K562 (cell line): ENCODE data around the gene SLC16A6. TPM values are rescaled to one million over a fixed set of nuclear protein-coding genes. Genes with fewer than 3 reads are reported as not detected.

Experiments
- ATAC-seq: fragments of 200-7000 bp; cut with Tn5 transposase; 3 replicates; pipeline ENCODE4 v1.9.1; 2020; ENCODE audit warnings: moderate library complexity
- BruUV-seq: library from RNA; stranded (reverse); fragments of 400-500 nt; replicated peaks from 2 replicates; lab custom pipeline; 2021; lab: Mats Ljungman, UMichigan
- CTCF ChIA-PET: fragments of 300-600 bp; formaldehyde crosslinking; extraction: SDS; loops from one replicate; lab custom pipeline; 2021; ENCODE audit warnings: low intra/inter-chr PET ratio; lab: Yijun Ruan, JAX
- POLR2A ChIA-PET: fragments of 300-600, 350-650 bp; sonication (Branson Sonifier 250); formaldehyde crosslinking; extraction: SDS; loops from one replicate; lab custom pipeline; 2021; ENCODE audit warnings: antibody characterized with exemption, inconsistent platforms; lab: Yijun Ruan, JAX
- DNase-seq, 4 experiments: peaks; one replicate each; pipeline versions ENCODE4 v3.0.0 to v3.0.0-alpha.2; 2011 to 2018; ENCODE audit warnings: low spot score in 3 of 4, mixed read lengths in 3 of 4; ENCODE audit errors: extremely low read depth in 1 of 4
- FAIRE-seq: peaks from 2 replicates; lab custom pipeline; 2011; peaks lifted over from hg19 to GRCh38; lab: Jason Lieb, UNC
- H2AFZ ChIP-seq: 2 replicates; pipeline ENCODE4 v1.6.0; 2011; ENCODE audit warnings: low read depth, low read length, control low read depth, inconsistent platforms
- H3K27ac ChIP-seq: fragments of 200-600 bp; 3 replicates; pipeline ENCODE4 v1.8.0; 2011; ENCODE audit warnings: low read depth, mild to moderate bottlenecking, control low read depth, inconsistent platforms, low read length, moderate library complexity, mixed read lengths; ENCODE audit errors: extremely low read depth
- H3K27me3 ChIP-seq, 2 experiments: fragments of 300-600 bp in 1 of 2; 2 replicates in 1 of 2; 3 replicates in 1 of 2; pipeline versions ENCODE4 v1.6.0 to v1.8.0; 2011; ENCODE audit warnings: inconsistent platforms in 2 of 2, low read length in 2 of 2, mild to moderate bottlenecking in 1 of 2, mixed read lengths in 1 of 2, moderate library complexity in 1 of 2; ENCODE audit not compliant: control insufficient read depth in 2 of 2, insufficient read depth in 2 of 2
- H3K36me3 ChIP-seq: fragments of 300-600 bp; 3 replicates; pipeline ENCODE4 v1.8.0; 2011; ENCODE audit warnings: mild to moderate bottlenecking, low read length, inconsistent platforms; ENCODE audit not compliant: control insufficient read depth, insufficient read depth
- H3K4me1 ChIP-seq, 2 experiments: fragments of 200-600 bp in 1 of 2; replicated peaks in 1 of 2; 2 replicates in 1 of 2; 3 replicates in 1 of 2; pipeline versions ENCODE4 v1.5.1 to v1.8.0; 2011; ENCODE audit warnings: inconsistent platforms in 2 of 2, low read length in 2 of 2, mild to moderate bottlenecking in 1 of 2, mixed read lengths in 1 of 2, moderate library complexity in 1 of 2; ENCODE audit not compliant: control insufficient read depth in 2 of 2, insufficient read depth in 2 of 2
- H3K4me2 ChIP-seq: 2 replicates; pipeline ENCODE4 v1.6.1; 2011; ENCODE audit warnings: low read length, control low read depth, inconsistent platforms, mixed read lengths; ENCODE audit not compliant: insufficient read depth
- H3K4me3 ChIP-seq: fragments of 200-600 bp; sonication (generic), shearing (Covaris generic); 2 replicates; pipeline ENCODE4 v1.5.1; 2016; ENCODE audit warnings: control low read depth, inconsistent platforms
- H3K79me2 ChIP-seq: fragments of 200-600 bp; 3 replicates; pipeline ENCODE4 v1.8.0; 2011; ENCODE audit warnings: low read length, inconsistent platforms; ENCODE audit not compliant: control insufficient read depth, insufficient read depth
- H3K9ac ChIP-seq, 2 experiments: 2 replicates each; pipeline versions ENCODE4 v1.6.0 to v1.6.1; 2011; ENCODE audit warnings: low read depth in 2 of 2, low read length in 2 of 2, control low read depth in 1 of 2, inconsistent platforms in 1 of 2, mild to moderate bottlenecking in 1 of 2, mixed read lengths in 1 of 2; ENCODE audit not compliant: insufficient read depth in 1 of 2
- H3K9me1 ChIP-seq: one replicate; pipeline ENCODE4 v1.6.0; 2011; ENCODE audit warnings: inconsistent platforms, mild to moderate bottlenecking, low read length, moderate library complexity; ENCODE audit not compliant: control insufficient read depth, insufficient read depth
- H3K9me3 ChIP-seq: replicated peaks from 2 replicates; pipeline ENCODE4 v1.5.1; 2011; ENCODE audit warnings: low read depth, low read length, inconsistent platforms; ENCODE audit not compliant: control insufficient read depth, insufficient read depth
- H4K20me1 ChIP-seq: replicated peaks from 2 replicates; pipeline ENCODE4 v1.6.1; 2011; ENCODE audit warnings: low read length, inconsistent platforms, mixed read lengths; ENCODE audit not compliant: control insufficient read depth, insufficient read depth
- COPS2 ChIP-seq: fragments of 450-650 bp; conservative IDR thresholded peaks from 2 replicates; pipeline ENCODE4 v1.6.1; 2016; ENCODE audit warnings: mild to moderate bottlenecking, moderate library complexity
- IFI16 ChIP-seq: fragments of 250-450 bp; sonication (Bioruptor Pico); IDR thresholded peaks from 2 replicates; pipeline ENCODE4 v2.1.2; 2022; ENCODE audit warnings: mild to moderate bottlenecking, inconsistent platforms
- KAT2B ChIP-seq: IDR thresholded peaks from one replicate; pipeline ENCODE4 v1.6.1; 2012; ENCODE audit warnings: low read depth, mild to moderate bottlenecking, control low read depth, inconsistent platforms, low read length, moderate library complexity
- RB1 ChIP-seq: fragments of 450-650 bp; IDR thresholded peaks from 2 replicates; pipeline ENCODE4 v1.6.1; 2017; ENCODE audit warnings: low read depth, mild to moderate bottlenecking
- SMAD4 ChIP-seq: fragments of 250-450 bp; sonication (Bioruptor Pico); conservative IDR thresholded peaks from 2 replicates; pipeline ENCODE4 v1.8.0; 2021; ENCODE audit warnings: inconsistent platforms, mild to moderate bottlenecking, moderate library complexity
- TEAD1 ChIP-seq, 2 experiments: fragments of 450-650 bp in 1 of 2; sonication (generic) in 1 of 2; formaldehyde crosslinking; IDR thresholded peaks; 2 replicates each; pipeline versions ENCODE4 v1.4.0 to v1.8.0; 2020 to 2022; ENCODE audit warnings: mild to moderate bottlenecking in 2 of 2, missing genetic modification reagents in 1 of 2
- ZNF232 ChIP-seq: sonication (generic); formaldehyde crosslinking; IDR thresholded peaks from 2 replicates; pipeline ENCODE4 v1.8.0; 2022; ENCODE audit warnings: mild to moderate bottlenecking, missing genetic modification reagents
- ZNF354B ChIP-seq: fragments of 250-450 bp; sonication (Bioruptor Pico); IDR thresholded peaks from 2 replicates; pipeline ENCODE4 v1.4.0; 2020
- ZNF444 ChIP-seq: fragments of 250-450 bp; sonication (Bioruptor Pico); IDR thresholded peaks from 2 replicates; pipeline ENCODE4 v1.4.0; 2020; ENCODE audit warnings: mild to moderate bottlenecking, moderate library complexity
- WGBS: fragments of 100-300 bp; shearing (Covaris generic); methylation state at CpG from one replicate; pipeline ENCODE4 v1.1.6; 2016; ENCODE audit warnings: low coverage, mixed read lengths; ENCODE audit not compliant: insufficient coverage; ENCODE audit errors: missing lambda C conversion rate; 5-methylcytosine and 5-hydroxymethylcytosine counted together
- in situ Hi-C: fragments of 300-500 bp; cut with MboI; formaldehyde crosslinking; loops from 4 replicates; pipeline ENCODE4 v1.15.0; 2018; ENCODE audit warnings: inconsistent platforms, mixed read lengths
- intact Hi-C: fragments of 100-400 bp; cut with micrococcal nuclease; formaldehyde crosslinking; loops from 2 replicates; pipeline ENCODE4 v1.14.2; 2022
- polyA plus RNA-seq, 8 experiments: library from polyadenylated mRNA; depleted of rRNA in 4 of 8; stranded (reverse) in 5 of 8; unstranded in 3 of 8; fragments of >200 nt; fragmentation: Nextera tagmentation in 2 of 8; fragmentation: Illumina TruSeq in 1 of 8; extraction: Ambion mirVana in 2 of 8; extraction: Trizol in 1 of 8; gene quantifications; 2 replicates each; pipeline versions ENCODE4 v1.2.1 to v1.2.3, GENCODE V29; 2011 to 2014; ENCODE audit warnings: inconsistent platforms in 1 of 8, missing spikeins in 1 of 8
- total RNA-seq, 7 experiments: library from RNA; depleted of rRNA in 6 of 7; stranded (reverse); fragments of >200 nt in 6 of 7; fragmentation: Illumina TruSeq in 2 of 7; extraction: Trizol in 2 of 7; gene quantifications; 2 replicates each; pipeline versions ENCODE4 v1.2.1 to v1.2.3, GENCODE V29; 2011 to 2021; ENCODE audit warnings: low replicate concordance in 1 of 7
- TF ChIP-seq, protein P1 (sequence below): fragments of 450-650 bp; IDR thresholded peaks from 2 replicates; pipeline ENCODE4 v1.6.1; 2016; ENCODE audit warnings: mild to moderate bottlenecking, moderate library complexity

Gene SLC16A6
- total and polyA plus RNA-seq, 9 of the 15 experiments (the other 6 are each of a cell fraction or from before 2014, with no cell fraction given): 0.05 to 0.31 (median 0.15) TPM

DNA sequence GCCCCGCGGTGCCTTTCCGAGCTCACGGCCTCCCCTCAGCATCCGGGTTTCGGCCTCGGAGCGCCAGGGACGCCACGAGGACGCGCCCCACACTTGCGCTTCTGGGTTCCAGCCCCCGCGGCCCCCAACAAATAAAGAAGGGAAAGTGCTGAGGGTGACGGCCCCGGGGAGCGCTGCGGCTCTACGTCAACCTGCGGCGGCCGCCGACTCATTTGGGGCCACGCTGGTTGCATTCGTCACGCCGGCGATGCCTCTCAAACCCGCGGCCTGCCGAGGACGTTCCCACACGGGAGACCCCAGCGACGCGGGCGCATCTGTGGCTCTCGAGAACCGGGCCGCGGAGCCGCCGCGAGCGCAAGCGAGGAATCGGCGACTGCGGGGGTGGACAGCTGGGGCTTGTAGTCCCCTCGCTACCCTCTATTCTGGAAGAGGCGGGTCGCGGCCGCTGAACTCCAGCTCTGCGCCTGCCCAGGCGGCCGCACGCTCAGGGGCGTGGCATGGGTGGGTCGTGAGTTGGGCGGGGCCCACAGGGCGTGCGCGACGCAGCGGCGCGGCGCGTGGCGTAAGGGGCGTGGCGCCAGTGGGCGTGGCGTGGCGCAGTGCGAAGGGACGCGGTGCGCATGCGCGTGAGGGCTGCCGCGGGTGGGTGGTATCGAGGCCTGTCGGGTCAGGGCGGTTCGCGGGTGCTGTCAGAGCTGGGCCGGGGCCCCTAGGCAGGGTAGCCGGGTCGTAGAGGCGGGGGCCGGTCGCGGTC, 43.3 kb downstream of the SLC16A6 start, which contains the start of gene AMZ2:
Gene AMZ2, plus strand, starts transcription at position 599 of the 754 bp plus-strand sequence. CDS start 2,145 bp downstream, outside the sequence.
- peaks cover 11% of the 10 kb centered on the region; the same call in 2 of the 3 replicates for H3K79me2 ChIP-seq
- peak within 1 kb of the TSS; percentile 77 for H3K4me3 ChIP-seq
- ChIA-PET CTCF (no interaction called here), POLR2A (interaction anchor here (0.6 to 1.6 kb wide), 7 partner anchors 33 to 1204 kb away, joined by 3 to 6 read pairs (median 3); no protein-coding TSS in a partner anchor)
- H2AFZ ChIP-seq: peak within 1 kb of the TSS; percentile 94
- peak within 1 kb of the TSS; percentile 84 for H3K27ac ChIP-seq
- FAIRE-seq: peak; percentile 88
- DNase-seq: peak; percentile 94 to 97 (median 96)
- H3K9ac ChIP-seq: peak within 1 kb of the TSS; percentile 80 to 91
- under 1% methylated on average over 95 of the region's 97 CpGs for WGBS
- in situ Hi-C loops (no loop called here), intact Hi-C loops (loop anchor here (5.0 to 10.0 kb wide), 2 partner anchors 35 to 73 kb away; no protein-coding TSS in a partner anchor)
- peaks cover 8 to 26% of the 10 kb centered on the region in 2 experiments; a peak in 3 of 5 replicates for H3K4me1 ChIP-seq
- H3K27me3 ChIP-seq: no peaks in the 10 kb centered on the region
- peak within 1 kb of the TSS; percentile 90 for H3K4me2 ChIP-seq
- H4K20me1 ChIP-seq: no peaks in the 10 kb centered on the region
- no peaks in the 10 kb centered on the region for H3K9me1 ChIP-seq
- BruUV-seq: no TSS peak
- ATAC-seq: peak; percentile 99
- peaks cover 5% of the 10 kb centered on the region; the same call in 1 of the 3 replicates for H3K36me3 ChIP-seq
- H3K9me3 ChIP-seq: no peaks in the 10 kb centered on the region
- 0 out of 2 replicates have a peak, but pooled peaks have one; percentile 66 for TF ChIP-seq ZNF232 (CRISPR knock-in tag)
- no peak for TF ChIP-seq KAT2B
- peak in 1 of 2 experiments; percentile 75; a peak in 2 of 4 replicates for TF ChIP-seq TEAD1 (CRISPR knock-in tag; IDR thresholded peaks at IDR 0.05)
- no peak for TF ChIP-seq COPS2
- TF ChIP-seq, protein P1, sequence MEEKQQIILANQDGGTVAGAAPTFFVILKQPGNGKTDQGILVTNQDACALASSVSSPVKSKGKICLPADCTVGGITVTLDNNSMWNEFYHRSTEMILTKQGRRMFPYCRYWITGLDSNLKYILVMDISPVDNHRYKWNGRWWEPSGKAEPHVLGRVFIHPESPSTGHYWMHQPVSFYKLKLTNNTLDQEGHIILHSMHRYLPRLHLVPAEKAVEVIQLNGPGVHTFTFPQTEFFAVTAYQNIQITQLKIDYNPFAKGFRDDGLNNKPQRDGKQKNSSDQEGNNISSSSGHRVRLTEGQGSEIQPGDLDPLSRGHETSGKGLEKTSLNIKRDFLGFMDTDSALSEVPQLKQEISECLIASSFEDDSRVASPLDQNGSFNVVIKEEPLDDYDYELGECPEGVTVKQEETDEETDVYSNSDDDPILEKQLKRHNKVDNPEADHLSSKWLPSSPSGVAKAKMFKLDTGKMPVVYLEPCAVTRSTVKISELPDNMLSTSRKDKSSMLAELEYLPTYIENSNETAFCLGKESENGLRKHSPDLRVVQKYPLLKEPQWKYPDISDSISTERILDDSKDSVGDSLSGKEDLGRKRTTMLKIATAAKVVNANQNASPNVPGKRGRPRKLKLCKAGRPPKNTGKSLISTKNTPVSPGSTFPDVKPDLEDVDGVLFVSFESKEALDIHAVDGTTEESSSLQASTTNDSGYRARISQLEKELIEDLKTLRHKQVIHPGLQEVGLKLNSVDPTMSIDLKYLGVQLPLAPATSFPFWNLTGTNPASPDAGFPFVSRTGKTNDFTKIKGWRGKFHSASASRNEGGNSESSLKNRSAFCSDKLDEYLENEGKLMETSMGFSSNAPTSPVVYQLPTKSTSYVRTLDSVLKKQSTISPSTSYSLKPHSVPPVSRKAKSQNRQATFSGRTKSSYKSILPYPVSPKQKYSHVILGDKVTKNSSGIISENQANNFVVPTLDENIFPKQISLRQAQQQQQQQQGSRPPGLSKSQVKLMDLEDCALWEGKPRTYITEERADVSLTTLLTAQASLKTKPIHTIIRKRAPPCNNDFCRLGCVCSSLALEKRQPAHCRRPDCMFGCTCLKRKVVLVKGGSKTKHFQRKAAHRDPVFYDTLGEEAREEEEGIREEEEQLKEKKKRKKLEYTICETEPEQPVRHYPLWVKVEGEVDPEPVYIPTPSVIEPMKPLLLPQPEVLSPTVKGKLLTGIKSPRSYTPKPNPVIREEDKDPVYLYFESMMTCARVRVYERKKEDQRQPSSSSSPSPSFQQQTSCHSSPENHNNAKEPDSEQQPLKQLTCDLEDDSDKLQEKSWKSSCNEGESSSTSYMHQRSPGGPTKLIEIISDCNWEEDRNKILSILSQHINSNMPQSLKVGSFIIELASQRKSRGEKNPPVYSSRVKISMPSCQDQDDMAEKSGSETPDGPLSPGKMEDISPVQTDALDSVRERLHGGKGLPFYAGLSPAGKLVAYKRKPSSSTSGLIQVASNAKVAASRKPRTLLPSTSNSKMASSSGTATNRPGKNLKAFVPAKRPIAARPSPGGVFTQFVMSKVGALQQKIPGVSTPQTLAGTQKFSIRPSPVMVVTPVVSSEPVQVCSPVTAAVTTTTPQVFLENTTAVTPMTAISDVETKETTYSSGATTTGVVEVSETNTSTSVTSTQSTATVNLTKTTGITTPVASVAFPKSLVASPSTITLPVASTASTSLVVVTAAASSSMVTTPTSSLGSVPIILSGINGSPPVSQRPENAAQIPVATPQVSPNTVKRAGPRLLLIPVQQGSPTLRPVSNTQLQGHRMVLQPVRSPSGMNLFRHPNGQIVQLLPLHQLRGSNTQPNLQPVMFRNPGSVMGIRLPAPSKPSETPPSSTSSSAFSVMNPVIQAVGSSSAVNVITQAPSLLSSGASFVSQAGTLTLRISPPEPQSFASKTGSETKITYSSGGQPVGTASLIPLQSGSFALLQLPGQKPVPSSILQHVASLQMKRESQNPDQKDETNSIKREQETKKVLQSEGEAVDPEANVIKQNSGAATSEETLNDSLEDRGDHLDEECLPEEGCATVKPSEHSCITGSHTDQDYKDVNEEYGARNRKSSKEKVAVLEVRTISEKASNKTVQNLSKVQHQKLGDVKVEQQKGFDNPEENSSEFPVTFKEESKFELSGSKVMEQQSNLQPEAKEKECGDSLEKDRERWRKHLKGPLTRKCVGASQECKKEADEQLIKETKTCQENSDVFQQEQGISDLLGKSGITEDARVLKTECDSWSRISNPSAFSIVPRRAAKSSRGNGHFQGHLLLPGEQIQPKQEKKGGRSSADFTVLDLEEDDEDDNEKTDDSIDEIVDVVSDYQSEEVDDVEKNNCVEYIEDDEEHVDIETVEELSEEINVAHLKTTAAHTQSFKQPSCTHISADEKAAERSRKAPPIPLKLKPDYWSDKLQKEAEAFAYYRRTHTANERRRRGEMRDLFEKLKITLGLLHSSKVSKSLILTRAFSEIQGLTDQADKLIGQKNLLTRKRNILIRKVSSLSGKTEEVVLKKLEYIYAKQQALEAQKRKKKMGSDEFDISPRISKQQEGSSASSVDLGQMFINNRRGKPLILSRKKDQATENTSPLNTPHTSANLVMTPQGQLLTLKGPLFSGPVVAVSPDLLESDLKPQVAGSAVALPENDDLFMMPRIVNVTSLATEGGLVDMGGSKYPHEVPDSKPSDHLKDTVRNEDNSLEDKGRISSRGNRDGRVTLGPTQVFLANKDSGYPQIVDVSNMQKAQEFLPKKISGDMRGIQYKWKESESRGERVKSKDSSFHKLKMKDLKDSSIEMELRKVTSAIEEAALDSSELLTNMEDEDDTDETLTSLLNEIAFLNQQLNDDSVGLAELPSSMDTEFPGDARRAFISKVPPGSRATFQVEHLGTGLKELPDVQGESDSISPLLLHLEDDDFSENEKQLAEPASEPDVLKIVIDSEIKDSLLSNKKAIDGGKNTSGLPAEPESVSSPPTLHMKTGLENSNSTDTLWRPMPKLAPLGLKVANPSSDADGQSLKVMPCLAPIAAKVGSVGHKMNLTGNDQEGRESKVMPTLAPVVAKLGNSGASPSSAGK: peak; percentile 97
- TF ChIP-seq RB1: peak; percentile 74
- TF ChIP-seq SMAD4: no peak
- no peak for TF ChIP-seq IFI16 (CRISPR knock-in tag)
- TF ChIP-seq ZNF444 (CRISPR knock-in tag): no peak
- no peak for TF ChIP-seq ZNF354B
